ENCODE results near the gene PMPCA.
A peak's percentile ranks its signal among the peaks of the same experiment; 100 is the strongest.
"Not testable (repeated sequence)": the region's sequence is repeated elsewhere in the genome, so short reads cannot be mapped to it uniquely, and the experiment has no call there.

Gene PMPCA

GRCh38 chr9:136412962-136413361, 2.5 kb downstream of the PMPCA start:
- DNase-seq (ENCODE audit: low read depth): no peak

- peak; percentile 74 for DNase-seq (ENCODE audit: low read depth)
Measured at GRCh38 chr9:136416427-136416826, 6.0 kb downstream of the PMPCA start.

- no peak for DNase-seq (ENCODE audit: low read depth)
Measured at GRCh38 chr9:136416914-136417313, 6.5 kb downstream of the PMPCA start.

GRCh38 chr9:136418182-136419091, 8.0 kb downstream of the PMPCA start:
- no peak for DNase-seq (ENCODE audit: low read depth)

- DNase-seq (ENCODE audit: low read depth): no peak
Measured at GRCh38 chr9:136419092-136419420, 8.6 kb downstream of the PMPCA start.

- DNase-seq (ENCODE audit: low read depth): no peak
Measured at GRCh38 chr9:136421791-136422190, 11.3 kb downstream of the PMPCA start.

- DNase-seq (ENCODE audit: low read depth): no peak
Measured at GRCh38 chr9:136422876-136423275, 12.4 kb downstream of the PMPCA start.

GRCh38 chr9:136423432-136424146, 13.1 kb downstream of the PMPCA start:
- DNase-seq (ENCODE audit: low read depth): no peak

- no peak for DNase-seq (ENCODE audit: low read depth)
Measured at GRCh38 chr9:136424750-136425362, 14.4 kb downstream of the PMPCA start.

GRCh38 chr9:136425367-136425766, 14.9 kb downstream of the PMPCA start:
- DNase-seq (ENCODE audit: low read depth): not testable (repeated sequence)

- DNase-seq (ENCODE audit: low read depth): no peak
Measured at GRCh38 chr9:136426787-136427186, 16.3 kb downstream of the PMPCA start.

GRCh38 chr9:136429075-136429628, 18.7 kb downstream of the PMPCA start:
- DNase-seq (ENCODE audit: low read depth): no peak

GRCh38 chr9:136429683-136430491, 19.4 kb downstream of the PMPCA start:
- no peak for DNase-seq (ENCODE audit: low read depth)

GRCh38 chr9:136430588-136431234, 20.3 kb downstream of the PMPCA start:
- DNase-seq (ENCODE audit: low read depth): no peak

GRCh38 chr9:136431782-136432350, 21.4 kb downstream of the PMPCA start:
- DNase-seq (ENCODE audit: low read depth): no peak

GRCh38 chr9:136432591-136432990, 22.1 kb downstream of the PMPCA start:
- DNase-seq (ENCODE audit: low read depth): no peak

GRCh38 chr9:136433043-136433715, 22.7 kb downstream of the PMPCA start:
- no peak for DNase-seq (ENCODE audit: low read depth)

GRCh38 chr9:136433849-136434579, 23.6 kb downstream of the PMPCA start:
- DNase-seq (ENCODE audit: low read depth): no peak

- DNase-seq (ENCODE audit: low read depth): no peak
Measured at GRCh38 chr9:136434580-136435169, 24.2 kb downstream of the PMPCA start.
